GM23338 (cell line): ENCODE measurements around the gene HSDL2. TPM values are rescaled to one million over a fixed set of nuclear protein-coding genes. Genes with fewer than 3 reads are reported as not detected.

Source experiments
- ATAC-seq: fragments of 200-7000 bp; cut with Tn5 transposase; 3 replicates; pipeline ENCODE4 v1.9.1; 2020
- DNase-seq: peaks from one replicate; pipeline ENCODE4 v3.0.0-alpha.2; 2015; ENCODE audit warnings: low spot score
- H2AFZ ChIP-seq: fragments of 200-600 bp; sonication (generic); 2 replicates; pipeline ENCODE4 v1.8.0; 2016; ENCODE audit warnings: antibody characterized with exemption, mild to moderate bottlenecking, moderate library complexity
- H3F3A ChIP-seq: fragments of 200-600 bp; sonication (generic); replicated peaks from 2 replicates; pipeline ENCODE4 v1.8.0; 2017; ENCODE audit warnings: antibody characterized with exemption, mixed run types, low read depth
- H3K27ac ChIP-seq: fragments of 200-600 bp; sonication (generic); 2 replicates; pipeline ENCODE4 v1.6.1; 2016; ENCODE audit warnings: low read depth
- H3K27me3 ChIP-seq: fragments of 200-600 bp; sonication (generic); 2 replicates; pipeline ENCODE4 v1.8.0; 2016; ENCODE audit warnings: mild to moderate bottlenecking, mixed run types, moderate library complexity; ENCODE audit not compliant: insufficient read depth
- H3K36me3 ChIP-seq: fragments of 200-600 bp; sonication (generic); 2 replicates; pipeline ENCODE4 v1.8.0; 2016; ENCODE audit warnings: mild to moderate bottlenecking; ENCODE audit not compliant: insufficient read depth
- H3K4me1 ChIP-seq: fragments of 200-600 bp; sonication (generic); 2 replicates; pipeline ENCODE4 v1.8.0; 2016; ENCODE audit warnings: mild to moderate bottlenecking, moderate library complexity; ENCODE audit not compliant: insufficient read depth
- H3K4me2 ChIP-seq: fragments of 200-600 bp; sonication (generic); 2 replicates; pipeline ENCODE4 v1.7.1; 2017; ENCODE audit warnings: mixed run types
- H3K4me3 ChIP-seq: fragments of 200-600 bp; sonication (generic); 2 replicates; pipeline ENCODE4 v1.6.1; 2016; ENCODE audit warnings: mixed run types
- H3K79me2 ChIP-seq: fragments of 200-600 bp; sonication (generic); replicated peaks from 2 replicates; pipeline ENCODE4 v1.8.0; 2017; ENCODE audit warnings: mild to moderate bottlenecking; ENCODE audit not compliant: insufficient read depth
- H3K9me2 ChIP-seq: fragments of 200-600 bp; sonication (generic); 2 replicates; pipeline ENCODE4 v1.8.0; 2017; ENCODE audit not compliant: insufficient read depth
- H4K20me1 ChIP-seq: fragments of 200-600 bp; sonication (generic); replicated peaks from 2 replicates; pipeline ENCODE4 v1.8.0; 2017; ENCODE audit warnings: mild to moderate bottlenecking; ENCODE audit not compliant: insufficient read depth
- H3K27ac Mint-ChIP-seq: 2 replicates; pipeline ENCODE4 v1.8.0; 2020; ENCODE audit warnings: inconsistent platforms, mild to moderate bottlenecking, moderate library complexity, mixed read lengths
- H3K27me3 Mint-ChIP-seq: 3 replicates; pipeline ENCODE4 v1.8.0; 2022; ENCODE audit warnings: low read depth, mild to moderate bottlenecking, moderate library complexity, mixed read lengths, inconsistent platforms; ENCODE audit not compliant: insufficient read depth, poor library complexity
- H3K36me3 Mint-ChIP-seq: 3 replicates; pipeline ENCODE4 v1.8.0; 2021; ENCODE audit warnings: low read depth, mild to moderate bottlenecking, inconsistent platforms, moderate library complexity, mixed read lengths
- H3K4me1 Mint-ChIP-seq: 3 replicates; pipeline ENCODE4 v1.8.0; 2020; ENCODE audit warnings: mild to moderate bottlenecking, inconsistent platforms, mixed read lengths
- H3K4me3 Mint-ChIP-seq: 3 replicates; pipeline ENCODE4 v1.8.0; 2021; ENCODE audit warnings: moderate library complexity, mild to moderate bottlenecking, inconsistent platforms, mixed read lengths
- H3K9me3 Mint-ChIP-seq: 3 replicates; pipeline ENCODE4 v1.8.0; 2020; ENCODE audit warnings: moderate library complexity, mild to moderate bottlenecking, inconsistent platforms, mixed read lengths
- CTCF ChIP-seq, 2 experiments: fragments of 200-600 bp in 1 of 2; sonication (generic) in 1 of 2; conservative IDR thresholded peaks; 2 replicates each; pipeline versions ENCODE4 v1.5.1 to v1.6.1; 2016 to 2017; ENCODE audit warnings: antibody characterized with exemption in 2 of 2, low read depth in 2 of 2, mild to moderate bottlenecking in 2 of 2, moderate library complexity in 1 of 2
- NANOG ChIP-seq: IDR thresholded peaks from 2 replicates; pipeline ENCODE4 v1.6.1; 2016; ENCODE audit warnings: antibody characterized with exemption, borderline replicate concordance
- REST ChIP-seq: IDR thresholded peaks from one replicate; pipeline ENCODE4 v1.6.1; 2018; ENCODE audit warnings: antibody characterized with exemption; ENCODE audit not compliant: unreplicated experiment
- STAT1 ChIP-seq: IDR thresholded peaks from one replicate; pipeline ENCODE4 v1.6.1; 2016; ENCODE audit warnings: antibody characterized with exemption; ENCODE audit not compliant: unreplicated experiment
- ZNF114 ChIP-seq: fragments of 250-450 bp; sonication (Bioruptor Pico); IDR thresholded peaks from 2 replicates; pipeline ENCODE4 v1.5.0; 2020; ENCODE audit warnings: mild to moderate bottlenecking, moderate library complexity
- ZNF331 ChIP-seq: fragments of 250-450 bp; sonication (Bioruptor Pico); IDR thresholded peaks from 2 replicates; pipeline ENCODE4 v1.5.0; 2020; ENCODE audit warnings: low read depth, mild to moderate bottlenecking, moderate library complexity
- ZNF462 ChIP-seq: fragments of 250-450 bp; sonication (Bioruptor Pico); IDR thresholded peaks from 2 replicates; pipeline ENCODE4 v1.5.0; 2020; ENCODE audit warnings: mild to moderate bottlenecking, moderate library complexity
- polyA plus RNA-seq: library from polyadenylated mRNA; unstranded; fragments of >200 nt; fragmentation: Nextera tagmentation; extraction: Ambion mirVana; gene quantifications from 2 replicates; pipeline ENCODE4 v1.2.1, GENCODE V29; 2016
- total RNA-seq: library from RNA; depleted of rRNA; stranded (reverse); fragments of >200 nt; shearing (Covaris generic); gene quantifications from 2 replicates; pipeline ENCODE4 v1.2.3, GENCODE V29; 2014

The HSDL2 gene
- total and polyA plus RNA-seq, 2 experiments from 2014 or later = 11.4 to 15.3 TPM

GRCh38 chr9:112341730-112342129 lies 38.2 kb upstream of the HSDL2 start:
- H3K27ac ChIP-seq = peak overlapping the region; percentile 76
- no peaks in the 10 kb centered on the region; the same call in 2 of the 3 replicates for H3K36me3 Mint-ChIP-seq
- H3K79me2 ChIP-seq = no peaks in the 10 kb centered on the region
- H2AFZ ChIP-seq = peak overlapping the region; percentile 0; the same call in 1 of the 2 replicates
- H3K4me1 Mint-ChIP-seq = peaks cover 8% of the 10 kb centered on the region; the same call in 2 of the 3 replicates
- H3K4me1 ChIP-seq = no peaks in the 10 kb centered on the region
- no peaks in the 10 kb centered on the region for H3K36me3 ChIP-seq
- H3K4me3 Mint-ChIP-seq = no peak overlapping the region
- H3K27me3 Mint-ChIP-seq = peaks cover 5% of the 10 kb centered on the region
- H3K4me2 ChIP-seq = no peak overlapping the region
- no peaks in the 10 kb centered on the region for H3F3A ChIP-seq
- no peak overlapping the region for H3K4me3 ChIP-seq
- H3K9me2 ChIP-seq = no peaks in the 10 kb centered on the region
- TF ChIP-seq STAT1 (no peak), ZNF331 (CRISPR knock-in tag) (no peak), REST (no peak), ZNF462 (CRISPR knock-in tag) (no peak), CTCF (conservative IDR thresholded peaks at IDR 0.05; ENCODE audit: low read depth in 2 of 2) (no peak), ZNF114 (CRISPR knock-in tag) (no peak), NANOG (no peak)
- no peaks in the 10 kb centered on the region; the same call in 2 of the 3 replicates for H3K9me3 Mint-ChIP-seq
- no peak for ATAC-seq
- H3K27ac Mint-ChIP-seq = no peak overlapping the region
- no peaks in the 10 kb centered on the region for H3K27me3 ChIP-seq
- peak; percentile 41 for DNase-seq
- H4K20me1 ChIP-seq = no peaks in the 10 kb centered on the region
